Mesenchymal stem cell (in vitro differentiated cells and primary cell): ENCODE data around the gene SETDB2.
A peak's percentile ranks its signal among the peaks of the same experiment; 100 is the strongest.

Experiments
- DNase-seq: peaks from one replicate; pipeline ENCODE4 v3.0.0-alpha.2; 2013
- H2AFZ ChIP-seq: one replicate; pipeline ENCODE4 v1.6.1; 2013; ENCODE audit warnings: low read depth, mild to moderate bottlenecking, control low read depth, inconsistent platforms, low read length, moderate library complexity
- H2AK5ac ChIP-seq: 2 replicates; pipeline ENCODE4 v1.6.1; 2013; ENCODE audit warnings: low read length, moderate library complexity, mild to moderate bottlenecking, inconsistent platforms; ENCODE audit not compliant: severe bottlenecking
- H2BK120ac ChIP-seq: one replicate; pipeline ENCODE4 v1.6.1; 2013; ENCODE audit warnings: low read depth, mild to moderate bottlenecking, inconsistent platforms, low read length, moderate library complexity
- H2BK12ac ChIP-seq, 2 experiments: one replicate each; pipeline ENCODE4 v1.6.1; 2013; ENCODE audit warnings: inconsistent platforms in 2 of 2, low read length in 2 of 2, mild to moderate bottlenecking in 2 of 2, moderate library complexity in 2 of 2, control low read depth in 1 of 2
- H2BK15ac ChIP-seq: one replicate; pipeline ENCODE4 v1.6.1; 2013; ENCODE audit warnings: mild to moderate bottlenecking, low read depth, inconsistent platforms; ENCODE audit not compliant: poor library complexity, severe bottlenecking
- H2BK5ac ChIP-seq: 2 replicates; pipeline ENCODE4 v1.6.1; 2013; ENCODE audit warnings: low read depth, mild to moderate bottlenecking, low read length, control low read depth, inconsistent platforms; ENCODE audit not compliant: poor library complexity, severe bottlenecking
- H3K14ac ChIP-seq, 2 experiments: one replicate each; pipeline ENCODE4 v1.6.1; 2013; ENCODE audit warnings: inconsistent platforms in 2 of 2, low read length in 2 of 2, control low read depth in 1 of 2, mild to moderate bottlenecking in 1 of 2, moderate library complexity in 1 of 2
- H3K18ac ChIP-seq, 2 experiments: one replicate each; pipeline ENCODE4 v1.6.1; 2013; ENCODE audit warnings: inconsistent platforms in 2 of 2, low read length in 2 of 2, control low read depth in 1 of 2, low read depth in 1 of 2, mild to moderate bottlenecking in 1 of 2
- H3K23ac ChIP-seq, 2 experiments: one replicate each; pipeline ENCODE4 v1.6.1; 2013; ENCODE audit warnings: inconsistent platforms in 2 of 2, low read length in 2 of 2, mild to moderate bottlenecking in 2 of 2, moderate library complexity in 2 of 2, control low read depth in 1 of 2
- H3K27ac ChIP-seq: 2 replicates; pipeline ENCODE4 v1.5.1; 2013; ENCODE audit warnings: mild to moderate bottlenecking, moderate library complexity, low read length, control low read depth, inconsistent platforms; ENCODE audit not compliant: poor library complexity, severe bottlenecking
- H3K27me3 ChIP-seq, 2 experiments: 2 replicates each; pipeline versions ENCODE4 v1.6.1 to v1.7.0; 2013; ENCODE audit warnings: low read length in 2 of 2, mild to moderate bottlenecking in 2 of 2, moderate library complexity in 2 of 2, control low read depth in 1 of 2, inconsistent platforms in 1 of 2; ENCODE audit not compliant: control insufficient read depth in 1 of 2, insufficient read depth in 1 of 2
- H3K36me3 ChIP-seq, 2 experiments: 2 replicates each; pipeline versions ENCODE4 v1.6.1 to v1.7.0; 2013; ENCODE audit warnings: low read length in 2 of 2, control low read depth in 1 of 2, inconsistent platforms in 1 of 2, low read depth in 1 of 2, mild to moderate bottlenecking in 1 of 2; ENCODE audit not compliant: insufficient read depth in 2 of 2, control insufficient read depth in 1 of 2
- H3K4ac ChIP-seq, 2 experiments: one replicate each; pipeline ENCODE4 v1.6.1; 2013; ENCODE audit warnings: inconsistent platforms in 2 of 2, low read length in 2 of 2, mild to moderate bottlenecking in 2 of 2, moderate library complexity in 2 of 2, control low read depth in 1 of 2, low read depth in 1 of 2
- H3K4me1 ChIP-seq: 2 replicates; pipeline ENCODE4 v1.6.1; 2013; ENCODE audit warnings: low read depth, low read length, control low read depth; ENCODE audit not compliant: control insufficient read depth, insufficient read depth
- H3K4me2 ChIP-seq: 2 replicates; pipeline ENCODE4 v1.6.1; 2013; ENCODE audit warnings: low read length, mild to moderate bottlenecking, inconsistent platforms; ENCODE audit not compliant: poor library complexity, severe bottlenecking
- H3K4me3 ChIP-seq, 2 experiments: 2 replicates each; pipeline versions ENCODE4 v1.5.1 to v1.7.0; 2013; ENCODE audit warnings: low read length in 2 of 2, mild to moderate bottlenecking in 2 of 2, control low read depth in 1 of 2, low read depth in 1 of 2; ENCODE audit not compliant: insufficient read depth in 1 of 2
- H3K79me1 ChIP-seq: replicated peaks from 2 replicates; pipeline ENCODE4 v1.6.1; 2013; ENCODE audit warnings: mild to moderate bottlenecking, control low read depth, low read length, inconsistent platforms; ENCODE audit not compliant: poor library complexity, severe bottlenecking
- H3K9ac ChIP-seq: 2 replicates; pipeline ENCODE4 v1.7.0; 2013; ENCODE audit warnings: mild to moderate bottlenecking, low read length, moderate library complexity
- H3K9me3 ChIP-seq: 2 replicates; pipeline ENCODE4 v1.7.0; 2013; ENCODE audit warnings: mild to moderate bottlenecking, low read length; ENCODE audit not compliant: control insufficient read depth
- H4K8ac ChIP-seq: one replicate; pipeline ENCODE4 v1.6.1; 2013; ENCODE audit warnings: inconsistent platforms, mild to moderate bottlenecking, low read length, moderate library complexity
- H4K91ac ChIP-seq: one replicate; pipeline ENCODE4 v1.6.1; 2013; ENCODE audit warnings: mild to moderate bottlenecking, low read length, inconsistent platforms
- WGBS: methylation state at CpG from one replicate; pipeline ENCODE4 v1.1.7; 2013; ENCODE audit warnings: mixed read lengths; 5-methylcytosine and 5-hydroxymethylcytosine counted together

The SETDB2 gene

GRCh38 chr13:49418206-49418605, 25.9 kb upstream of the SETDB2 start:
- Histone ChIP-seq H3K27ac (no peak overlapping the region), H2BK5ac (no peak overlapping the region), H3K27me3 (no peaks in the 10 kb centered on the region), H3K9me3 (no peaks in the 10 kb centered on the region), H3K4ac (no peak overlapping the region), H3K4me3 (no peak overlapping the region), H3K79me1 (peaks cover 1% of the 10 kb centered on the region), H4K8ac (no peak overlapping the region), H3K9ac (no peak overlapping the region), H3K14ac (no peak overlapping the region), H3K36me3 (no peaks in the 10 kb centered on the region), H2AK5ac (no peak overlapping the region), H2BK15ac (no peak overlapping the region), H4K91ac (no peak overlapping the region), H3K4me1 (peaks cover 1% of the 10 kb centered on the region), H2AFZ (no peak overlapping the region), H3K4me2 (no peak overlapping the region), H3K23ac (no peak overlapping the region), H2BK12ac (no peak overlapping the region), H3K18ac (no peak overlapping the region), H2BK120ac (no peak overlapping the region)
- WGBS, result 94% methylated on average over 1 of the region's 1 CpG
- DNase-seq, result no peak

GRCh38 chr13:49419276-49419675, 24.8 kb upstream of the SETDB2 start:
- Histone ChIP-seq H3K27ac (no peak overlapping the region), H2BK5ac (no peak overlapping the region), H3K9ac (peak overlapping the region; percentile 75), H2AK5ac (no peak overlapping the region), H3K4me3 (no peak overlapping the region), H3K4me1 (peaks cover 1% of the 10 kb centered on the region), H3K9me3 (no peaks in the 10 kb centered on the region), H2BK15ac (no peak overlapping the region), H2AFZ (no peak overlapping the region), H3K27me3 (no peaks in the 10 kb centered on the region), H2BK120ac (no peak overlapping the region), H3K79me1 (peaks cover 1% of the 10 kb centered on the region), H3K18ac (no peak overlapping the region), H2BK12ac (no peak overlapping the region), H3K4me2 (no peak overlapping the region), H4K8ac (no peak overlapping the region), H4K91ac (no peak overlapping the region), H3K23ac (no peak overlapping the region), H3K14ac (no peak overlapping the region), H3K36me3 (no peaks in the 10 kb centered on the region), H3K4ac (no peak overlapping the region)
- DNase-seq, result no peak
- WGBS, result 76% methylated on average over 3 of the region's 3 CpGs

- H3K36me3 ChIP-seq, result no peaks in the 10 kb centered on the region
- no peaks in the 10 kb centered on the region for H3K27me3 ChIP-seq
- H2BK15ac ChIP-seq, result no peak overlapping the region
- DNase-seq, result peak; percentile 41
- no peak overlapping the region for H3K23ac ChIP-seq
- H3K4me3 ChIP-seq, result no peak overlapping the region
- no peak overlapping the region for H2BK12ac ChIP-seq
- no peak overlapping the region for H3K27ac ChIP-seq
- 64% methylated on average over 3 of the region's 3 CpGs for WGBS
- peaks cover 1% of the 10 kb centered on the region for H3K79me1 ChIP-seq
- no peak overlapping the region for H2BK120ac ChIP-seq
- H3K14ac ChIP-seq, result no peak overlapping the region
- no peak overlapping the region for H4K8ac ChIP-seq
- no peak overlapping the region for H2BK5ac ChIP-seq
- H4K91ac ChIP-seq, result no peak overlapping the region
- H3K4me1 ChIP-seq, result peaks cover 1% of the 10 kb centered on the region
- H3K9ac ChIP-seq, result no peak overlapping the region
- H2AK5ac ChIP-seq, result peak overlapping the region; percentile 32
- no peak overlapping the region for H3K18ac ChIP-seq
- H2AFZ ChIP-seq, result no peak overlapping the region
- no peaks in the 10 kb centered on the region for H3K9me3 ChIP-seq
- H3K4ac ChIP-seq, result no peak overlapping the region
- H3K4me2 ChIP-seq, result no peak overlapping the region
Measured at GRCh38 chr13:49421391-49421790, 22.7 kb upstream of the SETDB2 start.

- H2BK12ac ChIP-seq, result no peak overlapping the region
- no peak overlapping the region for H3K4me3 ChIP-seq
- no peak overlapping the region for H2BK120ac ChIP-seq
- H4K91ac ChIP-seq, result no peak overlapping the region
- H3K4me1 ChIP-seq, result peaks cover 1% of the 10 kb centered on the region
- no peak for DNase-seq
- H3K4me2 ChIP-seq, result no peak overlapping the region
- no peaks in the 10 kb centered on the region for H3K27me3 ChIP-seq
- no peak overlapping the region for H2BK15ac ChIP-seq
- 88% methylated on average over 5 of the region's 7 CpGs for WGBS
- peaks cover 3 to 16% of the 10 kb centered on the region in 2 experiments for H3K36me3 ChIP-seq
- H3K9me3 ChIP-seq, result no peaks in the 10 kb centered on the region
- no peak overlapping the region for H2BK5ac ChIP-seq
- H3K9ac ChIP-seq, result no peak overlapping the region
- H3K14ac ChIP-seq, result no peak overlapping the region
- H3K27ac ChIP-seq, result no peak overlapping the region
- no peak overlapping the region for H2AK5ac ChIP-seq
- no peak overlapping the region for H2AFZ ChIP-seq
- no peak overlapping the region for H4K8ac ChIP-seq
- H3K18ac ChIP-seq, result no peak overlapping the region
- peaks cover 1% of the 10 kb centered on the region for H3K79me1 ChIP-seq
- no peak overlapping the region for H3K23ac ChIP-seq
- H3K4ac ChIP-seq, result no peak overlapping the region
Measured at GRCh38 chr13:49424011-49424560, 20.0 kb upstream of the SETDB2 start.
